SH-SY5Y (cell line): ENCODE measurements around the gene CLEC3B.

ENCODE experiments used
- GATA2 ChIP-seq: IDR thresholded peaks from 2 replicates; pipeline ENCODE4 v1.6.1; 2011; ENCODE audit warnings: mild to moderate bottlenecking, low read depth, low read length
- GATA3 ChIP-seq: IDR thresholded peaks from 2 replicates; pipeline ENCODE4 v1.6.1; 2011; ENCODE audit warnings: low read depth, mild to moderate bottlenecking, low read length, moderate library complexity

- TF ChIP-seq GATA2 (no peak), GATA3 (no peak)
Measured at GRCh38 chr3:45071075-45071474, 45.0 kb downstream of the CLEC3B start.
